Measurements from ENCODE around the gene KLHL10. TPM values are rescaled to one million over a fixed set of nuclear protein-coding genes. Genes with fewer than 3 reads are reported as not detected.

Gene KLHL10
- total RNA-seq, 2 donors from 2014 or later: 0.15 TPM; not detected in 1

GRCh38 chr17:41794540-41794975, 43.1 kb upstream of the KLHL10 start:
- no peak overlapping the region for H3K27ac ChIP-seq (ENCODE audit: low read depth, low read length)
- H3K27me3 ChIP-seq (ENCODE audit: control insufficient read depth, insufficient read depth, low read length, poor library complexity, severe bottlenecking): no peaks in the 10 kb centered on the region
- Mint-ChIP-seq H3K36me3 (ENCODE audit: low read depth) (no peaks in the 10 kb centered on the region), H3K9me3 (no peaks in the 10 kb centered on the region), H3K4me3 (no peak overlapping the region), H3K27ac (peak overlapping the region; percentile 30), H3K27me3 (ENCODE audit: insufficient read depth) (peaks cover 11% of the 10 kb centered on the region), H3K4me1 (peaks cover 25% of the 10 kb centered on the region)
- H3K9me3 ChIP-seq (ENCODE audit: control insufficient read depth, low read length): no peaks in the 10 kb centered on the region
- H3K4me1 ChIP-seq (ENCODE audit: control insufficient read depth, insufficient read depth, low read length): peaks cover 19% of the 10 kb centered on the region
- no peak overlapping the region for H3K9ac ChIP-seq (ENCODE audit: extremely low read depth, low read length, poor library complexity, severe bottlenecking)
- no peak overlapping the region for H3K4me3 ChIP-seq (ENCODE audit: low read length)
- WGBS, 2 experiments (ENCODE audit: insufficient coverage in 1 of 2, insufficient read length in 1 of 2): 86 to 91% methylated on average over 4 to 5 of the region's 5 CpGs
- no peak for DNase-seq
- no peak for TF ChIP-seq CTCF (conservative IDR thresholded peaks at IDR 0.05)
- no peaks in the 10 kb centered on the region for H3K36me3 ChIP-seq (ENCODE audit: control insufficient read depth, insufficient read depth, low read length)

GRCh38 chr17:41796121-41796895, 41.3 kb upstream of the KLHL10 start:
- Mint-ChIP-seq H3K9me3 (no peaks in the 10 kb centered on the region), H3K4me1 (peaks cover 32% of the 10 kb centered on the region), H3K27ac (no peak overlapping the region), H3K27me3 (ENCODE audit: insufficient read depth) (peaks cover 5% of the 10 kb centered on the region), H3K4me3 (no peak overlapping the region), H3K36me3 (ENCODE audit: low read depth) (no peaks in the 10 kb centered on the region)
- Histone ChIP-seq H3K4me3 (ENCODE audit: low read length) (no peak overlapping the region), H3K9ac (ENCODE audit: extremely low read depth, low read length, poor library complexity, severe bottlenecking) (no peak overlapping the region), H3K27me3 (ENCODE audit: control insufficient read depth, insufficient read depth, low read length, poor library complexity, severe bottlenecking) (no peaks in the 10 kb centered on the region), H3K36me3 (ENCODE audit: control insufficient read depth, insufficient read depth, low read length) (no peaks in the 10 kb centered on the region), H3K4me1 (ENCODE audit: control insufficient read depth, insufficient read depth, low read length) (peaks cover 24% of the 10 kb centered on the region), H3K9me3 (ENCODE audit: control insufficient read depth, low read length) (no peaks in the 10 kb centered on the region), H3K27ac (ENCODE audit: low read depth, low read length) (no peak overlapping the region)
- 88 to 95% methylated on average over 7 to 10 of the region's 10 CpGs for WGBS, 2 experiments (ENCODE audit: insufficient coverage in 1 of 2, insufficient read length in 1 of 2)
- no peak for DNase-seq
- no peak for TF ChIP-seq CTCF (conservative IDR thresholded peaks at IDR 0.05)

- H3K9me3 Mint-ChIP-seq: no peaks in the 10 kb centered on the region
- TF ChIP-seq CTCF (conservative IDR thresholded peaks at IDR 0.05): no peak
- Histone ChIP-seq H3K4me3 (ENCODE audit: low read length) (no peak overlapping the region), H3K27me3 (ENCODE audit: control insufficient read depth, insufficient read depth, low read length, poor library complexity, severe bottlenecking) (no peaks in the 10 kb centered on the region), H3K9me3 (ENCODE audit: control insufficient read depth, low read length) (no peaks in the 10 kb centered on the region), H3K4me1 (ENCODE audit: control insufficient read depth, insufficient read depth, low read length) (peaks cover 26% of the 10 kb centered on the region), H3K9ac (ENCODE audit: extremely low read depth, low read length, poor library complexity, severe bottlenecking) (no peak overlapping the region), H3K27ac (ENCODE audit: low read depth, low read length) (no peak overlapping the region), H3K36me3 (ENCODE audit: control insufficient read depth, insufficient read depth, low read length) (no peaks in the 10 kb centered on the region)
- WGBS, 2 experiments (ENCODE audit: insufficient coverage in 1 of 2, insufficient read length in 1 of 2): 85 to 97% methylated on average over 2 to 3 of the region's 3 CpGs
- no peak for DNase-seq
- no peak overlapping the region for H3K4me3 Mint-ChIP-seq
- no peak overlapping the region for H3K27ac Mint-ChIP-seq
- H3K4me1 Mint-ChIP-seq: peaks cover 32% of the 10 kb centered on the region
- H3K36me3 Mint-ChIP-seq (ENCODE audit: low read depth): peaks cover 2% of the 10 kb centered on the region
- peaks cover 5% of the 10 kb centered on the region for H3K27me3 Mint-ChIP-seq (ENCODE audit: insufficient read depth)
Observed at GRCh38 chr17:41797377-41797776, 40.2 kb upstream of the KLHL10 start.

Measured in endodermal cell (in vitro differentiated cells).